ENCODE results near the gene CLIP3. TPM values are rescaled to one million over a fixed set of nuclear protein-coding genes. Genes with fewer than 3 reads are reported as not detected.

CLIP3 gene
- total RNA-seq, 1 donor from 2014 or later: 19.7 TPM

DNA sequence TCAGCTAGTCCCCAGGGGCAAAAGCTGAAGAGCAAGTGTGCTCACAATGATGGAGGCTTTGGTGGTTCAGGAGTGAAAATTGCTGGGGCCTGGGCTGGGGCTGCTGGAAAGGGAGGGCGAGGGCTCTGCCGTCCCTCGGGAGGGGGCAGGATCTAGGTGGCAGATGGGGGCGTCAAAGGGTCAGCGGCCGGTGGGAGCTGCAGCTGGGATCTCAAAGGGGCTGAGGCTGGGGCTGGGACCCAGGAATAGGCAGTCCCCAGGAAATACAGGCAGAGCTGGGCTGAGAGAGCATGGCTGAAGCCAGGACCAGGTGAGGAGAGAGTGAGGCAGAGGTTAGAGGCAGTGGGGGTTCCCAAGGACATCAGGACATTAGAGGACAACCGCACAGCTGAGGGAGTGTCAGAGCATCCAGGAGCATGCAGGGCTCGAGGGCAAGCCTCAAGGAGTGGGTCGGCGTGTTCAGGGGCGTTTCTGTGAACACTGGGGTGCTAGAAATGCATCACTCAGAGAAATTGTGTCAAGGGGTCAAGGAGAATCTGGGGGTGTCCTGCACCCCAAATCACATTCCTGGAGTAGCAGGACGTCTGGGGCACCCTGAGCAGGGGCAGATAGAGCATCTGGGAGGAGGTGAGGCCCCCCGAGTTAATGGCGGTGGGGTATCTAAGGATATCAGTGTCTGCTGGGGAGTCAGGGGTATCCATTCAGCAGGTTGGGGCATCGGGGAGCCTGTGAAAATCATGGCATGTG is 22.9 kb downstream of the CLIP3 start:
- DNase-seq (ENCODE audit: low spot score): no peak

DNA sequence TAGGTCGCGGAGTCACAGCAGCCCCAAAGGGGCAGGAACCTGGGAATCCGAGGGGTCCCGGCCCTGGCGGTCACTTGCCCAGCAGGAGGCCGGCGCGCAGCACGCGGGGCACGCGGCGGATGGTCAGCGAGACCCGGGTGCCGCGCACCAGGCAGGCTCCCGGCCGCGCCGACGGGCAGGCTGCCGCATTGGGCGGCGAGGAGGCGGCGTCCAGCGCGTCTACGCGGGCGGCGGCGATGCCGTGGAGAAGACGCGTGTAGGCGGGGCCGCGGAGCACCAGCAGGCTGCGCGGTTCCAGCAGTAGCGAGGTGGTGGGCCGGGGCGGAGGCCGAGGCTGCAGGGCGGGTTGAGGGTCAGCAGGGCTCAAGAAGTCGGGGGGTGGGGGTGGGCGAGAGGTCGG is 23.5 kb downstream of the CLIP3 start:
- no peak for DNase-seq (ENCODE audit: low spot score)

DNA sequence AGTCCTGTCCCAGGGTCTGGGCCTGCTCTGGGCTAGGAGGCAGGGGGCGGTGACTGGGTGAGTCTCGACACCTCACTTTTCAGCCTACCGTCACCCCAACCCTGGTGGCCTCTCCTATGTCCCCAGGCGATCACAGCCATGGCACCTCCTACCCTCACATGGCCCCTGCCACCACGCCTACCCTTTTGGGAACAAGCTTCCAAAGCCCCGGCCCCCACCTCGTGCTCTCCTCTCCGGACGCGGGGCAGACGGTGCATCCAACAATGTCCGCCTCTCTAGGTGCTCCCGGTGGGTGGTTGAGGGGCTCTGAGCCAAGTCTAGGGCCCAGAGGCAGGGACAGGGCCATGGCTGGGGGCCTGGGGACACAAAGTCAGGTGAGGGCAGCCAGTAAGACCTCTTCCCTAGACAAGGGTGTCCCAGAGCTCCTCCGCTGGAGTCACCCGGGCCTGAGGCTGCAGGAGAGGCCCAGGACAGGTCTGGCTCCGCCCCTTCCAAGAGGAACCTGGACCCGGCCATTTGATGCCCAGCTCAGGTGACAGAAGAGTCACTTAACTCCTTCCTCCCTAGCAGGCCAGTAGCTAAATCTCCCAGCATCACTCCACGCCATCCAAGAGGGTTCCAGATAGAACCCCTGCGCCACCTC is 24.2 kb downstream of the CLIP3 start, which contains the start of gene SYNE4:
SYNE4 (minus strand) TSS at position 478 of the 643 bp plus-strand sequence; CDS start at position 346, 132 bp downstream.
- no peak for DNase-seq (ENCODE audit: low spot score)

DNA sequence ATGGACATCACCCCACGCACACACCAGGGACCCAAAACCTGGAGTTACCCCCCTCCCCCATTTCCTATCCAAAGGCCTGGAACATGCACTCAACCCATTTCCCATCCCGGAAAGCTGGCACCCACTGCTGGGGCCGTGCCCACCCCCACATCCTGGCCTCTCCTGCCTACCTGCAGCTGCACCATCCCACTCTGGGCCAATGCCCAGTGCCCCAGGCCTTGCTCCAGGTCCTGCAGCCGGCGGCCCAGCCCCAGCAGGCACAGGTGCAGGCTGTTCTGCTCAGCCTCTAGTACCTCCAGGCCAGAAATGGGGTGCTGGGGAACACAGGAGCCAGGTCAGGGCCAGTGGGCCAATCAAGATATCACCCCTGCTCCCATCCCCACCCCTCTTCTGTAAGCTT is 25.7 kb downstream of the CLIP3 start:
- no peak for DNase-seq (ENCODE audit: low spot score)

DNA sequence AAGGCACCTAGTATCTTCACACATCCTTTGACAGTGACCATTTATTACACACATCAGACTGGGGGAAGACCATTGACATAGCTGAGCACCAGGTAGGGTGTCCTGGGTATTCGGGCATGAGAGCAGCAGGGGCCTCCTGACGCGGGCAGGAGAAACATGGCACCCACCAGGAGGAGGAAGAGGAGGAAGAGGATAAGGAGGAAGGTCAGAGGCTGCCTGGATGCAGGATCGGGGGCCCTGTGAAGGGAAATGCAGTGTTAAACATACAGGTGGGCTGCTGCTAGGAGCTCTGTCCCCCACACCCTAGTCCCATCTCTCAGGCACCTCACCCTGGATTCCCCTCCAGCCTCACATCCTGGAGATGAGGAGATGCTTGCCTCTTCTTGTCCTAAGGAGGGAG is 29.4 kb downstream of the CLIP3 start:
- no peak for DNase-seq (ENCODE audit: low spot score)

DNA sequence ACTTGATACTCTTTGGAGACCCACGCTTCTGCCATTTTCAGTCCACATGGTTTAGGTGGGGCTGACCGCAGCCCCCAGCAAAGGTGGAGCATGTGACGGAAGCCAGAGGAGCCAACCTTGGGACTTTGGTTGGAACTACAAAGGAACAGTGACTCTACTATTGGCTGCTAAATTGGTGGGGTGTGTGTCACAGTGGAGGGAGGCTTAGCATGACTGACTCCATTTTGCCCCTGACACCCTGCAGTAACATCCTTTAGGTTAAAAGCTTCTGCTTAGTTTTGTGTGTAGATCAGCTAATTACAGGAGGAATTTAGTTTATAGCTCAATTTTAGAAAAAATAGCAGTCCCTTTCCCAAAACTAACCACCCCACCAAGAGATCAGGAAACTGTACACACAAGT is 31.1 kb downstream of the CLIP3 start:
- DNase-seq (ENCODE audit: low spot score): no peak

DNA sequence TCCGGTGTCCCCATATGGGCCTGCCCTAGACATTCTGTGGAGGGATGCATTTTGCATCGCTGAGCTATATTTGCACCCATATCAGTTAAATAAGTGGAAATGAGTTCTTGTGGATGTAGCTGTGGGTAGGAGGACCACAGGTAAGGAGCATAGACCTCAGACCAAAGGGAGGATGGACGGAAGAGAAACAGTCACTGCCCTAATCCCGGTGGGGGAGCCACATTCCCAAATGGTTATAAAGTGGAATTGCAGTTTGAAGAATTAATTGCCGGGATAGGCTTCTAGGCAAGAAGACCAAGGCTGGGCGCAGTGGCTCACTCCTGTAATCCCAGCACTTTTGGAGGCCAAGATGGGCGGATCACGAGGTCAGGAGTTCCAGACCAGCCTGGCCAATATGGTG is 35.9 kb downstream of the CLIP3 start:
- DNase-seq (ENCODE audit: low spot score): no peak

DNA sequence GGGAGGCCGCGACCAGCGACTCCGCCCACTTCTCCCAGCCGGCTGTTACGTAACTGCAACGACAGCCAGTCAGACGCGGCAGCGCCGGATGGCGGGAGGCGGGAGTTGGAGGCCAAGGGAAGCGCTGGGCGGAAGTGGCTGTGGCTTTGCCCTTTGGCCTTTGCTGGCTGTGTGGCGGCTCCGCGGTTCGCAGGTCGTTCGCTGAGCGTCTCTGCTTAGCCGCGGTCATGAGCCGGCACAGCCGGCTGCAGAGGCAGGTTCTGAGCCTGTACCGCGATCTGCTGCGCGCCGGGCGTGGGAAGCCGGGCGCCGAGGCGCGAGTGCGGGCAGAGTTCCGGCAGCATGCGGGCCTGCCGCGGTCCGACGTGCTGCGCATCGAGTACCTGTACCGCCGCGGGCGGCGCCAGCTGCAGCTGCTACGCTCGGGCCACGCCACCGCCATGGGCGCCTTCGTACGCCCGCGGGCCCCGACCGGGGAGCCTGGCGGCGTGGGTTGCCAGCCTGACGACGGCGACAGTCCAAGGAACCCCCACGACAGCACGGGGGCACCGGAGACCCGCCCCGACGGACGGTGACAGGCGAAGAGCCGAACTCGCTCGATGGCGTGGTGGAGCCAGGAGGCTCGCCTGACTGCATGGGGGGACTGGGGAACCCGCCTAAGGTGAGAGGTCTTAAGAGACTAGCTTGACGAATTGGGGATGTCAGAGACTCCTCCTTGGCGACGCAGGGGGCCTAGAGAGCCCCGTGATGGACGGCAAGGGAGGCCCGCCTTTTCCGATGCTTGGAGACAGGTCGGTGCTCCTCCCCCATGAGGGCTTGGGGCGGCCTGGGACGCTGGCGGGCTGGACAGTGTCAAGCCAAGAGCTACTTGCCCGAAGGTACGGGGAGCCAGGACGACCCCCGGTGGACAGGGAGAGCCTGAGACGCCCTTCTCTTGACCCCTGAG is 37.4 kb downstream of the CLIP3 start, which contains the start of gene SDHAF1:
SDHAF1 (plus strand) TSS at position 141 of the 946 bp plus-strand sequence; CDS start at position 228, 87 bp downstream.
- peak; percentile 99 for DNase-seq (ENCODE audit: low spot score)

DNA sequence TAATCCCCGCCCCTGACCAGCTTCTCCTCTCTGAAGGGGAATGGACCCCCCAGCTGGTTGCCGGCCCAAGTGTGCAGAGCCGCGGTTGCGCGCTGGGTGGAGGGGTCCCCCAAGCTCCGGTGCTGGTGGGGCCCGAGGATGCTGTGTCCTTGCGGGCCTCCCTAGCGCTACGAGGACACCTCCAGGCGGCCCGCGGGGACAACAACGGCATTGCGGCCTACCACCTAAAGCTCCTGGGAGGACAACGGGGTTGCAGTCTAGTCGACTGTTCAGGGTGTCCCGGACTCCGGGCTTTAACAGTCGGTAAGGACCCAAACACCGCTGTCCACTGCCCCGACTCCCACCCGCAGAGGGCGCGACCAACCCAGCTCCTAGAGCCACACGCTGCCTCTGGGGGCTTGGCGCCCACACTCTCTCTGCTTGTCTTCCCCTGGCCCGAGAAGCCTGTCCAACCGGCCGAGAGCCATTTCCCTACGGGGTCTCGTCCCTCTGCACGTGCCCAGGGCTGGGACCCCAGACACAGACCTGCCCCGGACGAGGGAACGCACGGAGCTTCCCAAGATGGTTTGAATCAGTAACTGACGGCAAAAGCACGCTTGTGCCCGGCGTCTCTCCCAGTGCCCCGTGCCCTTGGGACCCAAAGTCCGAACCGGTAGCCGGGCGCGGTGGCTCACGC is 38.6 kb downstream of the CLIP3 start:
- no peak for DNase-seq (ENCODE audit: low spot score)

DNA sequence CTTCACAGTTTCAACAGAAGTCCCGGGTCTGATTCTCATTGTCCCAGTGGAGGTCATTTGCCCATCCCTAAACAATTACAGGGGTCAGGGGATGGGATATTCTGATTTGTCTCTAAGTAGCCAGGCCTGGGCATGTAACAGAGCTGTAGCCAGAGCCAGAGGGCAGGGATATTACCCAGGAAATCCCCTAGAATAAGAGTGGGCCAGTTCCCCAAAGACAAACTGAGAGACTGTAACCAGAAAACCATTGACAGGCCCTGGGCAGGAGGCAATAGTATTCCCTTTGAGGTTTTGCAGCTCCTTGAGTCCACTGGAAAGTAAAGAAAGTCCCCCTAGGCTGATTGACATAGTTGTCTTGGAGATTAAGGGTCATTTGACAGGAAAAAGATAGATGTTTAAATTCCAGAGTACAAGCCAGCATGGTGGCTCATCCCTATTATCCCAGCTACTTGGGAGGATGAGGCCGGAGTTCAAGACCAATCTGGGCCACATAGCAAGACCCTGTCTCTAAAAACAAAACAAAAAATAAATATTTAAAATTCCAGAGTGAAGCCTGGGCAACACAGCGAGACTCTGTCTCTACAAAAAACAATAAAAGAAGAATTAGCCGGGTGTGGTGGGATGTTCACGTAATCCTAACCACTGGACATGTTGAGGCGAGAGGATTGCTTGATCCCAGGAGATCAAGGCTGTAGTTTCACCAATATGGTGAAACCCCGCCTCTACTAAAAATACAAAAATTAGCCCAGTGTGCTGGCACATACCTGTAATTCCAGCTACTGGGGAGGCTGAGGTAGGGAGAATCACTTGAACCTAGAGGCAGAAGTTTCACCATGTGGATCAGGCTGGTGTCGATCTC is 39.5 kb downstream of the CLIP3 start:
- no peak for DNase-seq (ENCODE audit: low spot score)

DNA sequence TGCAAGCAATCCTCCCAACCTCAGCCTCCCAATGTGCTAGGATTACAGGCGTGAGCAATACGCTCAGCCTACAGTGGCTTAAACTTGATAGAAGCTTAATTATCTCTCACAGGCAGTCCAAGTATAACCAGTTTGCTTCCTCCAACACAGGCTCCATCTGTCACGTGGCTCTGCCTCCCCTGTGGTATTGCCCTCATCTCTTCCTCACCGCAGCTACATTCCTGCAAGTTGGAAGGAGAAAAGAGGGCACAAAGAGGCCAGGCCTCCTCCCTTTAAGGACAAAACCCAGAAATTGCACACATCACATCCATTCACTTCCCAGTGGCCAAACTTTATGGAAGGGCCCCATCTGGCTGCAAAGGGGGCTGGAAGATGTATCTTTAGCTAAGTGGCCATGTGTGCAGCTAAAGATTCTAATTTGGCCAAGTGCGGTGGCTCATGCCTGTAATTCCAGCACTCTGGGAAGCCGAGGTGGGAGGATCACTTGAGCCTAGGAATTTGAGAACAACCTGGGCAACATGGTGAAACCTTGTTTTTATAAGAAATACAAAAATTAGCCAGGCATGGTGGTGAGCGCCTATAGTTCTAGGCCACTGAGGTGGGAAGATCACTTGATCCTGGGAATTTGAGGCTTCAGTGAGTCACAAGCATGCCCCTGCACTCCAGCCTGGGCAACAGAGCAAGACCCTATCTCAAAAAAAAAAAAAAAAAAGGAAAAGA is 40.8 kb downstream of the CLIP3 start:
- no peak for DNase-seq (ENCODE audit: low spot score)

DNA sequence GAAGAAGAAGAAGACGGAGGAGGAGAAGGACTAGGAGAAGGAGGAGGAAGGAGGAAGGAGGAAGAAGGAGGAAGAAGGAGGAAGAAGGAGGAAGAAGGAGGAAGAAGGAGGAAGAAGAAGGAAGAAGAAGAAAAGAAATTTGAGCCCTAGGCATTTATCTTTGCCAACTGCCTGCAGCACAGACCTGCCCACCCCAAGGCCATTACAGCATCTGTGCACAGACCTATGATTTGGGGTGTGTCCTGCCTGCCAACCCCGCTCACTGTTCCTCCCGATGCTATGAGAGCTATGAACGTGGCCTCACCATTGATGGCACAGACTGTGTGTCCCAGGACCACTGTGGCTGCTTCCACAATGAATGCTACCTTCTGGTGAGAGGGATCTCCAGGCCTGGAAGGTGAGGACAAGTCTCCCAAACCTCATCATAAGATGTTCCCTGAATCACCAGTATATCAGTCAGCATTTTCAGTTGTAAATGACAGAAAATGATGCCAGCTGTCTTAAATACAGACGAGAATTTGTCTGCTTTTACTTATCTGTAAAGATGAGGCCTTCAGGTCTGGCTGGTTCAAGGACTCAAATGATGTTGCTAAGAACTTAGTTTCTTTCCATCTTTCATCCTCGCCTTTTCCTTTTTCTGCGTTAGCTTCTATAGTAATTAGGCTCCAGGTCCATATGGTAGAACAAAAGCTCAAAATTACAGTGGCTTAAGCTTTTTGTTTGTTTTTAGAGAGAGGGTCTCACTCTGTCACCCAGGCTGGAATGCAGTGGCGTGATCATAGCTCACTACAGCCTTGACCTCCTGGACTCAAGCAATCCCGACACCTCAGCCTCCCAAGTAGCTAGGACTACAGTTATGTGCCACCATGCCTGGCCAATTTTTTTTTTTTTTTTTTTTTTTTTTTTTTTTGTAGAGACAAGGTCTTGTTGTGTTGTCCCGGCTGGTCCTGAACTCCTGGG is 41.6 kb downstream of the CLIP3 start:
- DNase-seq (ENCODE audit: low spot score): no peak

DNA sequence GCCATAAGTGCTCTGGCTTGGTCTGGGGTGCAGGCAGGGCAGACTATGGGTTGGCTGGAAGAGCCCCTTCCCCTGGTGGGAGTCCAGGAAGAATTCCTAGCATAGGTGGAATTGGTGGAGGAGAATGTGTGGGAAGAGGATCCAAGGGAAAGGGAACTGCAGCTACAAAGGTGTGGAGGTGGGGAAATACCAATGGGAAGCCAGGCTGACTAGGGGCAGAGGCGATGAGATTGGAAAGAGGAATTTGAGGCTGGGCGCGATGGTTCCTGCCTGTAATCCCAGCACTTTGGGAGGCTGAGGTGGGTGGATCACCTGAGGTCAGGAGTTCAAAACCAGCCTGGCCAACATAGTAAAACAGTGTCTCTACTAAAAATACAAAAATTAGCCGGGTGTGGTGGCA is 42.5 kb downstream of the CLIP3 start:
- DNase-seq (ENCODE audit: low spot score): no peak

DNA sequence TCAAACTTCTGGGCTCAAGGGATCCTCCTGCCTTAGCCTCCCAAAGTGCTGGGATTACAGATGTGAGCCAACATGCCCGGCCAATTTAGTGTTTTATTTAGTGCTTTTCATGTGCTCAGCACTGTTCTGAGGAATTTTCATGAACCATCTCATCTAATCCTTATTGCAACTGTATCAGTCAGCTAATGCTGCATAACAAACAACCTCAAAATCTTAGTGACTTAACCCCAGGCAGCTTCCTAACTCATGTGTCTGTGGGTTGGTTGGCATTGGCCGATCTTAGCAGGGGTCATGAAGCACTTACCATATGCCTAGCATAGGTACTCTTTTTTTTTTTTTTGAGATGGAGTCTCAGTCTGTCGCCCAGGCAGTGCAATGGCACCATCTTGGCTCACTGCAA is 43.8 kb downstream of the CLIP3 start:
- no peak for DNase-seq (ENCODE audit: low spot score)

DNA sequence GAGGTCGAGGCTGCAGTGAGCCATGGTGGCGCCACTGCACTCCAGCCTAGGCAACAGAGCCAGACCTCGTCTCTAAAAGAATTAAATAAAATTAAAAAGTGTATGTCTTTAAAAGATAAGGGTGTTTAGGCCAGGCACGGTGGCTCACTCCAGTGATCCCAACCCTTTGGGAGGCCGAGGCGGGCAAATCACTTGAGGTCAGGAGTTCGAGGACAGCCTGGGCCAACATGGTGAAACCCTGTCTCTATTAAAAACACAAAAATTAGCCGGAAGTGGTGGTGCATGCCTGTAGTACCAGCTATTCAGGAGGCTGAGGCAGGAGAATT is 45.1 kb downstream of the CLIP3 start:
- no peak for DNase-seq (ENCODE audit: low spot score)

DNA sequence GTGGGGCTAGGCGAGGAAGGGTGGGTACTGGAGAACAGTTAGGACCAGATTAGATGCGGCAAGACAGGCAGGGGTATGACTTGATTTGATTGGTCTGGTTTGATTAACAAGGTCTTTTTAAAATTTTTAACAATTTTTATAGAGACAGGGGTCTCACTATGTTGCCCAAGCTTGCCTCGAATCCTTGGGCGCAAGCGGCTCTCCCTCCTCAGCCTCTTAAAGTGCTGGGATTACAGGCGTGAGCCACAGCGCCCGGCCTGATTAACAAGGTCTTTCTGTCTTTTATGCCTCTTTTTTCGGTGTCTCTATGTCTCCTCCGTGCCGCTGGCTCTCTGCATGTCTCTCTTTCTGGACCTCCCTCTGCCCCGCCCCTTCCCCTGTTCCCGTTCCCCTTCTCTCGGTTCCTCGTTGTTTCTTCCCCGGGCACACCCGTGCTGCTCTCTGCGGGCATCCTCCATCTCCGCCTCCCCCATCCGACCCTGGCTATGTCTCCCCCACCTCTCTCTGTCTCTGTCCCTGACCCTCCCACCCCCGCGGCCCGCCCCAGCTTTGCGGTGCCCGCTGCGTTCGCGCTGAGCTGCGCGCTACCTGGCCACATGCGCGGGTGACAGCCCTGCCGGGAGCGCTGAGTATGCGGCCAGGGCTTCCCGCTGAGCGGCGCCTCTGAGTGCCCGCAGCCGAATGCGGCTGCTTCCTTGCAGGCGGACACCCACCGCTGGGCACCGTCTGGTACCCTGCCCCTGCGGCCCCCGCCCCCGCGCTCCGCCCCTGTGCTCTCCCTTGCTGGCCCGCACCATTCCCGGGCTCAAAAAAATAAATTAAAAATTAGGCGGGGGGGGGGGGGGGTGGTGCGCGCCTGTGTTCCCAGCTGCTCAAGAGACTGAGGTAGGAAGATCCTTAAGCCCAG is 45.8 kb downstream of the CLIP3 start:
- no peak for DNase-seq (ENCODE audit: low spot score)

DNA sequence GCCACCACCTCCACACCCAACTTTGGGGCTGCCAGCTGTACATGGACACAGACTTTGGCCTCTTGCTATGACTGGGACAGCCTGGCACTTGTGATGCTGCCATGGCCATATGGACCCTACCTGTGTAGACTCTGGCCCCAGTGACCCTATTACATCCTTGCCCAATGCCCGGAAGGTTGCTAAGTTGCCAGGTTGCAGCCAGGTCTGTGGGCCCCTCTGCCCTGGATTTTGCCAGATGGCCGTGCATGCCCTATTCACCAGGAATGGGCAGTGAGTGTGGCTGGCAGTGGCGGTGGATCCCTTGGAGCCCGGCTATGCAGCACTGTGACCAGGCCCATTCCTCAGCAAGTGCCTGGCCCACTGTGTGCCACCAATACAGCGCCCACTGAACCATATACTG is 46.6 kb downstream of the CLIP3 start:
- no peak for DNase-seq (ENCODE audit: low spot score)
